Adrenal gland (tissue), 5 donors: Measurements from ENCODE around the gene DEF6.

Experiments
- CTCF ChIP-seq, 6 experiments: fragments of 450-650 bp in 4 of 6; fragments of 200-600 bp in 2 of 6; sonication (generic) in 1 of 6; IDR thresholded peaks; 1 replicate in 5 of 6; 2 replicates in 1 of 6; pipeline versions ENCODE4 v1.5.1 to v1.8.0; 2016 to 2021; ENCODE audit warnings: antibody characterized with exemption in 6 of 6, mild to moderate bottlenecking in 2 of 6, moderate library complexity in 1 of 6
- POLR2A ChIP-seq, 2 donors: fragments of 450-650 bp; IDR thresholded peaks; one replicate each; pipeline ENCODE4 v1.6.1; 2017; ENCODE audit warnings: antibody characterized with exemption in 2 of 2, mild to moderate bottlenecking in 2 of 2, moderate library complexity in 1 of 2
- donor health status: DM: no; HTN: no; CAD: no.

GRCh38 chr6:35363293-35363750 is 65.7 kb downstream of the DEF6 start:
- no peak for TF ChIP-seq CTCF (IDR thresholded peaks at IDR 0.05)
- TF ChIP-seq POLR2A (IDR thresholded peaks at IDR 0.05) = no peak
